Gastrocnemius medialis (tissue), 4 donors: ENCODE data around the gene DKKL1.

Experiments
- CTCF ChIP-seq, 5 experiments: fragments of 450-650 bp in 3 of 5; fragments of 200-600 bp in 2 of 5; sonication (generic) in 2 of 5; IDR thresholded peaks in 4 of 5; conservative IDR thresholded peaks in 1 of 5; 1 replicate in 4 of 5; 2 replicates in 1 of 5; pipeline ENCODE4 v1.5.1; 2016 to 2019; ENCODE audit warnings: antibody characterized with exemption in 5 of 5, mild to moderate bottlenecking in 3 of 5, moderate library complexity in 3 of 5
- POLR2A ChIP-seq, 2 donors: fragments of 450-650 bp; IDR thresholded peaks; one replicate each; pipeline ENCODE4 v1.6.1; 2017; ENCODE audit warnings: antibody characterized with exemption in 2 of 2, mild to moderate bottlenecking in 2 of 2, moderate library complexity in 2 of 2

- no peak for TF ChIP-seq CTCF (IDR thresholded peaks at IDR 0.05 in 4 of 5, conservative IDR thresholded peaks at IDR 0.05 in 1 of 5)
- TF ChIP-seq POLR2A (IDR thresholded peaks at IDR 0.05), result no peak
Observed at GRCh38 chr19:49344505-49345423, 18.9 kb upstream of the DKKL1 start.
